Endothelial cell of umbilical vein (primary cell): ENCODE measurements around the gene RNF214. TPM values are rescaled to one million over a fixed set of nuclear protein-coding genes. Genes with fewer than 3 reads are reported as not detected.

Source experiments
- BruUV-seq: library from RNA; stranded (reverse); fragments of 400-500 nt; replicated peaks from 2 replicates; lab custom pipeline; 2021; lab: Mats Ljungman, UMichigan
- CTCF ChIA-PET: fragments of 300-600, 350-600 bp; sonication (Branson Sonifier 250); formaldehyde crosslinking; loops from one replicate; lab custom pipeline; 2021; ENCODE audit warnings: antibody characterized with exemption, inconsistent platforms; lab: Charles Lee
- POLR2A ChIA-PET: fragments of 300-600, 350-600 bp; sonication (Branson Sonifier 250); formaldehyde crosslinking; loops from one replicate; lab custom pipeline; 2021; ENCODE audit warnings: antibody characterized with exemption, inconsistent platforms; lab: Charles Lee
- DNase-seq: peaks from one replicate; pipeline ENCODE4 v3.0.0-alpha.2; 2011; ENCODE audit warnings: low read depth, low spot score
- FAIRE-seq: peaks from 2 replicates; lab custom pipeline; 2011; peaks lifted over from hg19 to GRCh38; lab: Jason Lieb, UNC
- H2AFZ ChIP-seq: 2 replicates; pipeline ENCODE4 v1.6.0; 2012; ENCODE audit warnings: low read depth, low read length, control low read depth, inconsistent platforms
- H3K27ac ChIP-seq: 2 replicates; pipeline ENCODE4 v1.5.1; 2011; ENCODE audit warnings: low read depth, mild to moderate bottlenecking, control low read depth, low read length, moderate library complexity; ENCODE audit not compliant: insufficient read depth
- H3K27me3 ChIP-seq, 2 experiments: 2 replicates each; pipeline versions ENCODE4 v1.6.0 to v1.6.1; 2011; ENCODE audit warnings: low read length in 2 of 2, mixed read lengths in 1 of 2; ENCODE audit not compliant: control insufficient read depth in 2 of 2, insufficient read depth in 2 of 2
- H3K36me3 ChIP-seq, 2 experiments: 2 replicates in 1 of 2; 3 replicates in 1 of 2; pipeline ENCODE4 v1.5.1; 2011; ENCODE audit warnings: low read length in 2 of 2, mild to moderate bottlenecking in 1 of 2, moderate library complexity in 1 of 2; ENCODE audit not compliant: control insufficient read depth in 2 of 2, insufficient read depth in 2 of 2; ENCODE audit errors: extremely low read depth in 1 of 2
- H3K4me1 ChIP-seq: 3 replicates; pipeline ENCODE4 v1.5.1; 2011; ENCODE audit warnings: mild to moderate bottlenecking, low read length; ENCODE audit not compliant: control insufficient read depth, insufficient read depth; ENCODE audit errors: extremely low read depth
- H3K4me2 ChIP-seq: 2 replicates; pipeline ENCODE4 v1.6.1; 2011; ENCODE audit warnings: low read length, control low read depth, mixed read lengths; ENCODE audit not compliant: insufficient read depth
- H3K4me3 ChIP-seq, 3 experiments: fragments of 200-600 bp in 1 of 3; sonication (generic), shearing (Covaris generic) in 1 of 3; replicated peaks in 1 of 3; 2 replicates each; pipeline ENCODE4 v1.5.1; 2011 to 2016; ENCODE audit warnings: control low read depth in 3 of 3, low read length in 3 of 3, mild to moderate bottlenecking in 2 of 3, inconsistent platforms in 1 of 3, low read depth in 1 of 3, moderate library complexity in 1 of 3; ENCODE audit not compliant: insufficient read depth in 1 of 3
- H3K79me2 ChIP-seq: 2 replicates; pipeline ENCODE4 v1.6.0; 2012; ENCODE audit warnings: low read length, inconsistent platforms; ENCODE audit not compliant: control insufficient read depth, insufficient read depth
- H3K9ac ChIP-seq: replicated peaks from 2 replicates; pipeline ENCODE3; 2011; ENCODE audit warnings: low read length, control low read depth; ENCODE audit not compliant: insufficient read depth; ENCODE audit errors: extremely low read depth
- H3K9me1 ChIP-seq: replicated peaks from 3 replicates; pipeline ENCODE4 v1.6.0; 2011; ENCODE audit warnings: mild to moderate bottlenecking, low read length; ENCODE audit not compliant: control insufficient read depth, insufficient read depth; ENCODE audit errors: extremely low read depth
- H3K9me3 ChIP-seq: replicated peaks from 2 replicates; pipeline ENCODE4 v1.5.1; 2012; ENCODE audit warnings: low read length, inconsistent platforms; ENCODE audit not compliant: control insufficient read depth, insufficient read depth
- H4K20me1 ChIP-seq: replicated peaks from 2 replicates; pipeline ENCODE3; 2011; ENCODE audit warnings: mild to moderate bottlenecking, low read length; ENCODE audit not compliant: control insufficient read depth, insufficient read depth; ENCODE audit errors: extremely low read depth
- CTCF ChIP-seq, 2 donors: IDR thresholded peaks; 1 replicate in 1 of 2; 2 replicates in 1 of 2; pipeline ENCODE4 v1.5.1; 2011; ENCODE audit warnings: low read length in 2 of 2, mild to moderate bottlenecking in 2 of 2, moderate library complexity in 2 of 2, control low read depth in 1 of 2, inconsistent platforms in 1 of 2, low read depth in 1 of 2; ENCODE audit not compliant: insufficient read depth in 1 of 2; ENCODE audit errors: extremely low read depth in 1 of 2
- EZH2 ChIP-seq: IDR thresholded peaks from 2 replicates; pipeline ENCODE4 v1.6.1; 2012; ENCODE audit warnings: borderline replicate concordance, low read depth, mild to moderate bottlenecking, moderate library complexity, low read length, inconsistent platforms; ENCODE audit not compliant: severe bottlenecking
- FOS ChIP-seq: IDR thresholded peaks from 2 replicates; pipeline ENCODE4 v1.6.1; 2011; ENCODE audit warnings: mild to moderate bottlenecking, low read length, moderate library complexity, borderline replicate concordance; ENCODE audit not compliant: insufficient read depth
- GATA2 ChIP-seq: IDR thresholded peaks from 2 replicates; pipeline ENCODE4 v1.7.0; 2011; ENCODE audit warnings: low read depth, mild to moderate bottlenecking, moderate library complexity, mixed read lengths, low read length; ENCODE audit not compliant: insufficient read length, insufficient read depth
- JUN ChIP-seq: IDR thresholded peaks from 2 replicates; pipeline ENCODE4 v1.6.1; 2011; ENCODE audit warnings: borderline replicate concordance, low read depth; ENCODE audit not compliant: insufficient read length, insufficient read depth
- MYC ChIP-seq: IDR thresholded peaks from one replicate; pipeline ENCODE4 v1.6.1; 2011; ENCODE audit warnings: mild to moderate bottlenecking, low read depth, low read length
- POLR2A ChIP-seq: IDR thresholded peaks from 2 replicates; pipeline ENCODE4 v1.6.1; 2012; ENCODE audit warnings: low read depth, mild to moderate bottlenecking, control low read depth, low read length
- POLR2AphosphoS5 ChIP-seq: IDR thresholded peaks from 2 replicates; pipeline ENCODE4 v1.6.1; 2012; ENCODE audit warnings: low read depth, mild to moderate bottlenecking, control low read depth, low read length, moderate library complexity; ENCODE audit not compliant: insufficient read depth
- dilution Hi-C: fragments of 300-500 bp; cut with MboI; formaldehyde crosslinking; loops from one replicate; pipeline ENCODE4 v1.15.0; 2019; ENCODE audit warnings: low sequenced_read_pairs; ENCODE audit not compliant: extremely low pct_ligation_motif_present
- intact Hi-C: fragments of 100-400 bp; cut with micrococcal nuclease; formaldehyde crosslinking; loops from one replicate; pipeline ENCODE4 v1.10.0; 2022
- polyA plus RNA-seq, 4 experiments: library from polyadenylated mRNA; depleted of rRNA in 3 of 4; stranded (reverse) in 3 of 4; unstranded in 1 of 4; fragments of >200 nt; gene quantifications; 2 replicates each; pipeline versions ENCODE4 v1.2.1 to v1.2.3, GENCODE V29; 2011 to 2012; ENCODE audit warnings: missing spikeins in 1 of 4
- total RNA-seq: library from RNA; stranded (reverse); gene quantifications from 2 replicates; pipeline ENCODE4 v1.2.3, GENCODE V29; 2021

RNF214 gene
- total and polyA plus RNA-seq, 2 donors (not counting 3 experiments of a cell fraction or from before 2014, with no cell fraction given), result 24.3 to 28.2 TPM

DNA sequence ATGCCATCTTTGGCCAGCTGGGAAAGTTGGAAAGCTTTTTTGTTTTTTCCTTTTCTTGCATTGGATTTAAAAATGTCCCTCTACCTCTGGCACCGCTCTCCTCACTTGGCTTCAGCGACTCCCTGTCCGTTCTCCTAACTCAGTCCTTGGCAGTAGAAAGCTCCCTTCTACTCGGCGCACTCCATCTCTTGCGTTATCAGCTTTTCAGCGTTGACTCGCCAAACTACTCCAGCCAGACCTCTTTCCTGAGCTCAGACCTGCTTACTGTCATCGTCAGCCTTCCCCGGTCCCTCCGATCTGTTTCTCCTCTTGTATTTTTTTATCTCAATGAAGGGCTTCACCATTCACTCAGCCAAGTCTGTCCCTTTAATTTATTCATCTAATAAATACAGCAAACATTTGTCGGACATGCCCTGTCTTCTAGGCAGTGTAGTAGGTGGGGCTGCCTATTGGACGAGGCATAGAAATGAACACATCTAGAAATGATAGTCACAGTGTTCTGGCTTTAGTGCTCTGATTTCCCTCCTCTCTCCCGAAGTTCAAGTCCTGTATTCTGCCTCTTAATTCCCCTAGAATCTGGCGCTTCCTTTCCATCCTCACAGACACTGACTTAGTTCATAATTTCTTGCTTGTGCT is 96.0 kb downstream of the RNF214 start:
- Histone ChIP-seq H3K9ac (peak overlapping the region; percentile 80), H2AFZ (peak overlapping the region; percentile 82), H3K9me3 (no peaks in the 10 kb centered on the region), H3K36me3 (no peaks in the 10 kb centered on the region), H3K4me1 (peaks cover 9% of the 10 kb centered on the region), H4K20me1 (no peaks in the 10 kb centered on the region), H3K79me2 (peaks cover 1% of the 10 kb centered on the region), H3K4me3 (peak overlapping the region; percentile 62 to 79 (median 78)), H3K27ac (peak overlapping the region; percentile 48), H3K27me3 (no peaks in the 10 kb centered on the region), H3K4me2 (peak overlapping the region; percentile 79), H3K9me1 (no peaks in the 10 kb centered on the region)
- intact Hi-C loops (loop anchor here (1.0 to 5.0 kb wide), 3 partner anchors 12 to 541 kb away; partner anchors contain the start of genes BACE1, PCSK7, RNF214 and ZPR1), dilution Hi-C loops (no loop called here)
- ChIA-PET CTCF (interaction anchor here (0.9 to 1.5 kb wide), 9 partner anchors 9 to 596 kb away, joined by 3 to 8 read pairs (median 4); no protein-coding TSS in a partner anchor), POLR2A (no interaction called here)
- TSS peak; percentile 44 for BruUV-seq
- DNase-seq, result peak; percentile 67
- FAIRE-seq, result no peak
- no peak for TF ChIP-seq GATA2
- no peak for TF ChIP-seq MYC
- no peak for TF ChIP-seq CTCF (IDR thresholded peaks at IDR 0.05; ENCODE audit: extremely low read depth in 1 of 2, insufficient read depth in 1 of 2, low read depth in 1 of 2, low read length in 2 of 2)
- TF ChIP-seq POLR2AphosphoS5, result no peak
- no peak for TF ChIP-seq POLR2A
- TF ChIP-seq FOS, result no peak
- no peak for TF ChIP-seq EZH2
- no peak for TF ChIP-seq JUN
